Kidney tubule cell (primary cell): Measurements from ENCODE around the gene NCKAP5.
A peak's percentile ranks its signal among the peaks of the same experiment; 100 is the strongest.

Source experiments
- DNase-seq: peaks from one replicate; pipeline ENCODE4 v3.0.0-alpha.2; 2018; ENCODE audit warnings: low spot score

NCKAP5 gene

DNA sequence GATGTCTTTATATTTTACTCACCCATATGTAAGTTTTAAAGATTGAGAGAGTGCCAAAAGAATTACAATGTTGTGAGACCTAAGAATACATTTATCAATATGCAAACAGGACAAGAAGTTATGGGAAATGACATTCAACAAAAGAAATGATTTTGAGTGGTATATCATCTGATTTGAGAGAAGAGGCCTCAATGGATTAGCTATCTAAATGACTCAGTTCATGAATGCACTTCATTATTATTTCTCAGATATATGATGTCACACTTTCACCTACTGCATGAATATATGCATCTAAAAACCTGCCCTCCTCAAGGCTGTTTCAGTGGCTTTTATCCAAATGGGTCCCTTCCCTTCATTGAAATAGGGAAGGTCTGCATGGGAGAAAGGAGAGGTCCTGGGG, 769.9 kb downstream of the NCKAP5 start:
- DNase-seq = peak; percentile 12

- peak; percentile 85 for DNase-seq
These were observed 770.7 kb downstream of the NCKAP5 start for GRCh38 chr2:132797556-132797955.

GRCh38 chr2:132797071-132797470, 771.2 kb downstream of the NCKAP5 start:
- DNase-seq = no peak

DNA sequence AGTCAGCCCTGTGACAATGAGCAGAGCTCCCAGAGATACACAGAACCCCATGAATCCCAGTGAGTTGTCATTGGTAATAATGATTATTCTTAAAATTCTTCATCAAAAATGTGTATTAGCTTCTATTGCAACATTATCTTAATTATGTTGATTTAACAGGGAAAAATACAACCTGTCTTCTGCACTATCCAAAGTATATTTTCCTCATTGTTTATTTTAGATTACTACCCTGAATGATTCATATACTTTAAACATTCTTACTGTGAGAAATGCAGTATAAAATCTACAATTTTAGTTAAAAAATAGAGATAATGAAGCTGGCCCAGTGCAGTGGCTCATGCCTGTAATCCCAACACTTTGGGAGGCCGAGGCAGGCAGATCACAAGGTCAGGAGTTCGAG, 773.0 kb downstream of the NCKAP5 start:
- DNase-seq = no peak

GRCh38 chr2:132793532-132793931, 774.7 kb downstream of the NCKAP5 start:
- no peak for DNase-seq

DNA sequence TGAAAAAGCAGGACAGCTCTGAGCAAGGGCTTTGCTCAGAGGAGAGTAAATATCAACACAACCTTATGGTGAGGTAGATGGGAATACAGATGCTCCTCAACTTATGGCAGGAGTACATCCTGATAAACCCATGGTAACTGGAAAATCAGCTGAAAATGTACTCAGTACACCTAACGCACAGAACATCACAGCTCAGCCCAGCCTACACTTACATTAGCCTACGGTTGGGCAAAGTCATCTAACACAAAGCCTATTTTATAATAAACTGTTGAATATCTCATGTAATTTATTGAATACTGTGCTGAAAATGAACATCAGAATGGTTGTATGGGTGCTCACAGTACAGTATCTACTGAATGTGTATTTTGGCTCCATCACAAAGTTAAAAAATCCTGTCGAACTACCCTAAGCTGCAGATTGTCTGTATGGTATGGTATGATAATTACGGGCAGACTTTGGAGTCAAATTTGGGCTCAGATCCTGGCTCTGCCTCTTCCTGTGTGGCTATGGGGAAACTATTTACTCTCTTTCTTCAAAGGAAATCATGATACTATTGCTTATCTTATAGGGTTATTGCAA, 778.0 kb downstream of the NCKAP5 start:
- no peak for DNase-seq

- no peak for DNase-seq
These were observed 779.2 kb downstream of the NCKAP5 start for GRCh38 chr2:132789066-132789465.

DNA sequence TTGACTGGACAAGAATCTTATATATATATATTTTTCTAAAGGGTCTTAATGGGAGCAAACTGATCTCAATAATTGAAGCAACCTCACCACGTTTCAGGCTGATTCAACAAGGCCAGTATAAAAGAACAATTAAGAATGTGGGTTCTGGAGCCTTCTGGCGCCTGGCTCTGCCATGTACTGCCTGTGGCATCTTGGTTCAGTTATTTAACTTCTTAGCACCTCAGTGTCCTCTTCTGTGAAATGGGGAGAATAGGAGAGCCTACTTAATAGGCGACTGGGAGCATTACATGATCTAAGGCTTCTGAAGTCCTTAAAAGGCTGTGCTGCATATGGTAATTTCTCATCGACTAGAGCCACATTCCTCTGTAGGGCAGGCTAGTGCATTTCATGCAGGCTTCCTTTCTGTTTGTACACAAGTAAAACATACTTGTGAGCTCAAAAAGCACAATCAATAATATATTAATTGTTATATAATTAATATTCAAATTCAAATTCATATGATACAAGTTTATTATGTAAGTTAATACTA, 779.9 kb downstream of the NCKAP5 start:
- no peak for DNase-seq

- no peak for DNase-seq
These were observed 784.4 kb downstream of the NCKAP5 start for GRCh38 chr2:132783883-132784282.

DNA sequence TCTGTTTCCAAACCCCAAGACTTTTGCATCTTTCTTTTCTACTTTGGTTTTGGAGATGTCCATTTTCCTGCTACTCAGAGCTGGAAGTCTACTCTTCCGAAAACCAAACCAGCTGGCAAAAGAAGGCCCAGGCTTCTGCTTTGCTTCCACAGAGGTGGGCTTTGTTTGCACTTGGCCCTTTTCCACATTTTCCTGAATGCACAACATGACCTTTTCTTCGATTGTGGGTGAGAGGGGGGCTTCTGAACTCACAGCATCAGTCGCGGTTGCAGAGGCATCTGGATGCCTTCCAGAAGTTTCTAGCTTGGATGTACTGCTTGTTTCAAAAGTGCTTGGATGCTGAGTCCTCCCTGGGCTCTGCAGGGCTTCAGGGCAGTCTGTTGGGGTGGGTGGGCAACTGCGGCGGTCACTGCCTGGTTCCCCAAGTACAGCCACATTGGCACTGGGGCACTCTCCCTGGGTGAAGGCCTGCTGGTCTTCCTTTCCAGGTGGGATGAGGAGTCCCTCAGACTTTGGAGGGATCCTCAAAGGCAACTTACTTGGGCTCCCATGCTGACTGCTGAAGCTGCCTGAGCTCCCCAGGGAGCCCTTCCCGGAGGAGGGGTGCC, 786.0 kb downstream of the NCKAP5 start:
- DNase-seq = no peak

DNA sequence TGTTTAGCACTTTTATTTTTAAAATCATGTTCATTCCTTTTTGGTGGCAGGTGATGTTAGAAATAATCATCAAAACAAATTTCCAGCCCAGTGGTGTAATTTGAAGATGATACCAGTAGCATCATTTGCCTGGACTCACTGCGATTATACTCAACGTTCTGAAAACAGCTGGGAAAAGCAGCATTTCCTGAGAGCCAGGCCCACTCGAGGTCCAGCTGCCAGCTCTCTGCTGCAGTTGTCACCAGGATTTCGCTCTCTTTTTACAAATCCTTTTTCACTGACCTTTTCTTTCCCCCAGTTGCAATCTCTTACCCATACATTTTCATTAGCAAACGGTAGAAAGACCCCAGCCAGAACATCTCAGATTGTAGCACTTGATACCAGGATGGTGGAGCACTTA, 787.6 kb downstream of the NCKAP5 start:
- DNase-seq = no peak

DNA sequence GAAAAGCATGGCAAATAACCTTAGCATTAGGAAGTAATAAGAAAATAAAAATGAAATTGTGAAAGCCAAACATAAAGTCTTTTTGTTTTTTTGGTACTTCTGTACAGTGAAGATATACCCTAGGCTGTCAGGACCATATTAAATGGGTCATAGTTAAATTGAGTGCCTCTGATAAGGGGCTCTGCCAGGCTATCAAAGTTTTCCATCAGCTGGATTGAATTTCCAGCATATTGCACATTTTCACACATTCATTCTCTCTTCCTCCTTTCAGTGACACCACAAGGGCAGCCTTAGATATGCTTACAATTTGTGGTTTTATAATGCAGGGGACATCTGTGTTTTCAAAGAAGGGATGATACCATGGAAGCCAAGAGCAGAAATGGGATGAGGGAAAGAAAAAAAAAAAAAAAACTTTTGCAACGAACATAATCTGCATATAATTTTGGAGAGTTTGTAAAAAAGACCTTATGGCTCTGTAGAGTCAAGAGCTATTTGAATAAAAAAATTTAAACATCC, 789.0 kb downstream of the NCKAP5 start:
- DNase-seq = no peak

GRCh38 chr2:132776287-132776686, 792.0 kb downstream of the NCKAP5 start:
- DNase-seq = peak; percentile 67

- DNase-seq = peak; percentile 13
These were observed 794.1 kb downstream of the NCKAP5 start for GRCh38 chr2:132774189-132774588.

DNA sequence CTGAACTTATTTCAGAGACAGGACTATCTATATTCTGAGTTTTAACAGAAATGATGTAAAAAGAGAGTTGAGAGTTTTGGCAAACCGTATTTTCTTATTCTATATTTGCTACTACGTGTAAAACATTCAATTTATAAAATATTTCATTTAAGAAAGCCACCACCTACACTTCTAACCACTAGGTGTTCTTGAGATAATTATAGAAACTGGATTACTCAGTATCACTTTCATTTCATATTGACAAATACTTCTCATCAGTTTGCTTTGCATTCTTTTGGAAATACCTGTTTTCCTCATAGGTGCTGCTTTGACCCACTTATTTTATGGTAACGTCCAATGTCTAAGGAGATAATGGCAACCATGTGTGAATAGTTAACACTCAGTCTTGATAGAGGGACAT, 794.9 kb downstream of the NCKAP5 start:
- DNase-seq = no peak

DNA sequence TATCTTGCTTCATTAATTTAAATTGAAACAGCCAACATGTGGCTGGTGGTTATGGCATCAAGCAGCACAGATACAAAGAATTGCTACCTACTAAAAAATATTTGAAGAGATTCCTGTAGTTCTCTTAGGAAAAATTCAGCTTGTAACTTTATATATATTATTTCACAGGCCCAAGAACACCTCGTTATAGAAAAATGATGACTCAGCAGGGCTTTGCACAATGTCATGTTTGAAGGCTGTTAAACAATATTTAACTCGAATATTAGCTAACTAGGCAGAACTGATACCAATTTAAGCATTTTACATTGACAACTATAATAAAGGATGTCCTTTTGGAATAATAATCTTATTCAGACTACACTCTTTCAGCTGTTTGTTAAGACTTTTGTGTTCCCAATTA, 795.9 kb downstream of the NCKAP5 start:
- no peak for DNase-seq

GRCh38 chr2:132766573-132766972, 801.7 kb downstream of the NCKAP5 start:
- peak; percentile 13 for DNase-seq

- no peak for DNase-seq
These were observed 806.8 kb downstream of the NCKAP5 start for GRCh38 chr2:132761437-132761836.

DNA sequence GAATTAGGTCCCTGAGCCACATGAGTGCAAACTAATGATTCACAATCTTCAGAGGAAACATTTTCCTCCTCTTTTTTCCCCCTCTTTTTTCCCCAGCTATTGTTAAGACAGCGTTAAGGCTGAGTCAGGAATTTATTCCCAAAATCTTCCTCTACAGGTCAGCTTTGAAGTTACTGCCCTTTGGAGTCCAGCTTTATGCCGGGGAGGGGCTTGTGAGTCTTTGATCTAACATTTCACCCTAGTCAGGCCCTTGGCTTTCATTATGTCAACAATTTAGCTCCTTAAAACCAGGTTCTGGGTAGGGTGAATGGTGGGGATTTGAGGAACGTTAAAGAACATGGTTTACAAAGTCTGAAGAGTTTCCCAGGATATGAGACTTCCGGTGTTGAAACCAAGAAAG, 807.3 kb downstream of the NCKAP5 start:
- DNase-seq = peak; percentile 16

GRCh38 chr2:132760405-132760804, 807.9 kb downstream of the NCKAP5 start:
- peak; percentile 35 for DNase-seq

DNA sequence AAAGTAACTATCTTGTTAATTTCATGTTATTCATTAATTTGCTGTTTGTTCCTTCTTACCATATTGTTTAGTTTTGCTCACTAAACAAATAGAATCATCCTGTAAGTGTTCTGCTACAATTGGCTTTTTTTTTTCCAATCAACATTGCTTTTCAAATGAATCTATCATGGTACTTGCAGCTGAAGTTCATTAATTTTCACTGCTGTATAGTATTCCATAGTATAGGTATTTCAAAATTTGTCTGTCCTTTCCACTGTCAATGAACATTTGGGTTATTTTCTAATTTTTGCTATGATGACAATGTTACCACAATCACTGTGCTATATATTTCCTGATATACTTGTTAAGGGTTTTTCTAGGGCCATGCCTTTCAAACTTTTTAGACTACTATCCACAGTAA, 809.3 kb downstream of the NCKAP5 start:
- no peak for DNase-seq

GRCh38 chr2:132757676-132758075, 810.6 kb downstream of the NCKAP5 start:
- peak; percentile 64 for DNase-seq

DNA sequence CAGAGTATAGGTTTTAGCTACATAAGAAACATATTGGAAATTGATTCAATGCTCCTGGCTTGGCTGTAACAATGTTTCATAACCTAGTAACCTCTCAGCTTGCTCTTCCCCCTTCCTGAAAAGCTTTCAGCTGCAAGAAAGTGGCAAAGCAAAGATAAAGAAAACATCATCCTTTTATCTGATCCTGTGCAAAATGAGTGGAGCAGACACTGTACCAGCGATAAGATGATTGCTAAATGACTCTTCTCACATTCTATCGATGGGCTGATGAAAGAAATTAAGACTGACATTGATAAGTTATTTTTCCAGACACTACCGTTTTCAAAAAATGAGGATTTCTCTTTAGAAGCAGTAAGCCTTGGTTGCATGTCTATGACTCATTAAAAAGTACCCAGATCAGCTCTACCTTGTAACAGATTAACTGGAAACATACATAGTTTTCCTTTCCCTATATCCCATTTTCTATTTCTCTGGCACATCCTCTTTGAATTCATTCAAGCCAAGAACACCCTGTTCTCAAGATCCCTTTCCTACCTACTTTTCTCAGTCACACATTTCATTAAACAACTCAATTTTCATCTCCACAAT, 811.2 kb downstream of the NCKAP5 start:
- peak; percentile 60 for DNase-seq
